OCI-LY3 (cell line): ENCODE data around the gene ANKS1B.
A peak's percentile ranks its signal among the peaks of the same experiment; 100 is the strongest.

Experiments used
- H2AFZ ChIP-seq: fragments of 200-600, 300-600 bp; shearing (Covaris generic); 2 replicates; pipeline ENCODE4 v1.6.0; 2014; ENCODE audit warnings: antibody characterized with exemption, low read depth, low read length
- H3K27ac ChIP-seq: fragments of 200-600, 300-600 bp; sonication (generic); 2 replicates; pipeline ENCODE4 v1.5.1; 2014; ENCODE audit warnings: mild to moderate bottlenecking, low read length, moderate library complexity, mixed read lengths
- H3K27me3 ChIP-seq: fragments of 200-600, 300-600 bp; sonication (generic); 2 replicates; pipeline ENCODE4 v1.6.1; 2014; ENCODE audit warnings: low read depth, low read length, mixed read lengths
- H3K36me3 ChIP-seq: fragments of 200-600, 300-600 bp; sonication (generic); replicated peaks from 2 replicates; pipeline ENCODE3; 2014; ENCODE audit warnings: low read depth, low read length, mixed read lengths
- H3K4me1 ChIP-seq: fragments of 300-600, 200-600 bp; sonication (generic); 2 replicates; pipeline ENCODE4 v1.6.1; 2014; ENCODE audit warnings: low read length, mixed read lengths
- H3K4me2 ChIP-seq: fragments of 200-600, 300-600 bp; sonication (generic); 2 replicates; pipeline ENCODE4 v1.6.1; 2014; ENCODE audit warnings: low read length, mixed read lengths
- H3K4me3 ChIP-seq: fragments of 300-600, 200-600 bp; sonication (generic); 2 replicates; pipeline ENCODE4 v1.5.1; 2014; ENCODE audit warnings: antibody characterized with exemption, mild to moderate bottlenecking, low read length, moderate library complexity
- H3K79me2 ChIP-seq: fragments of 300-600, 200-600 bp; shearing (Covaris generic); 2 replicates; pipeline ENCODE4 v1.6.1; 2014; ENCODE audit warnings: mild to moderate bottlenecking, low read length, mixed read lengths
- H3K9ac ChIP-seq: fragments of 300-600, 200-600 bp; shearing (Covaris generic); 2 replicates; pipeline ENCODE4 v1.6.0; 2014; ENCODE audit warnings: mild to moderate bottlenecking, low read length, moderate library complexity
- H3K9me3 ChIP-seq: fragments of 200-600, 300-600 bp; shearing (Covaris generic); 2 replicates; pipeline ENCODE4 v1.6.1; 2014; ENCODE audit warnings: low read length, mixed read lengths; ENCODE audit not compliant: insufficient read depth
- H4K20me1 ChIP-seq: fragments of 200-600, 300-600 bp; sonication (generic); 2 replicates; pipeline ENCODE4 v1.6.1; 2016; ENCODE audit warnings: low read length, mixed read lengths; ENCODE audit not compliant: insufficient read depth
- CTCF ChIP-seq: fragments of 200-600, 300-600 bp; sonication (generic); IDR thresholded peaks from 2 replicates; pipeline ENCODE4 v1.5.1; 2014; ENCODE audit warnings: antibody characterized with exemption, low read length, low read depth
- EZH2phosphoT487 ChIP-seq: fragments of 200-600 bp; shearing (Covaris generic); IDR thresholded peaks from 2 replicates; pipeline ENCODE4 v1.6.1; 2018; ENCODE audit warnings: antibody characterized with exemption, mixed run types, low read depth

Gene ANKS1B

DNA sequence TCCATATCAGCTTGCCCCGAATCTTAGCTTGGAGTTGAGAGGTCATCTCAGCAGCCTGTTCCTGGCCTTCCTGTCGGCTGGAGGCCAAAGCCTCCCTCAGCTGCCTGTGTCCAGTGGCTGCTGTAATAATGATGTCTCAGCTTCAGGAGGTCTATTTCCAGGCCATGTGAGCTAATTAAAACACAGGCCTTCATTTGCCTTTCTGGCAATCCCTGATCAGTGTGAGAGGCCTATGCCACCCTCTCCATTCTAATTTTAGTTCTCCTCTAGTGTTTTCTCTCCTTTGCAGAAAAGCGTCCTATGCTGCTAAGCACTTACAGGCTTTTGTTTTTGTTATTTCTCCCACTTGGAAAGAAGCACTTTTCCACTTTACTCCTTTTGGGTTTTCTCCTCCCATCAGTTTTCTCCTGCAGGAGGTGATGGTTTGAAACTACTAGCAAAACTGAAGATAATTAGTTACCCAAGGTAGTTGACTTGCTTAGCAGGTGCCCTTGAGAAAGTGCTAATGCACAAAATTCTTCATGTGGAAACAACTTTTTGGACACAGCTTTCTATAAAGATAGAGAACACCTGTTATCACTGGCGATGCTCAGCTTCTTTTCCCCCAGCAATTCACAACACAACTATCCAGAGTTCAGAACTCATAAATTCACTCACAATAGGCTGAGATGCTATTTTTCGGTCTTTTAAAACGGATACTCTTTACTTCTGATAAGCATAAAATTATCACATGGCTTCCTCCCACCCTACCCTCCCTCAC, 592.5 kb downstream of the ANKS1B start:
- H3K4me1 ChIP-seq = peaks cover 76% of the 10 kb centered on the region
- H3K27ac ChIP-seq = peak overlapping the region; percentile 83
- H4K20me1 ChIP-seq = no peaks in the 10 kb centered on the region
- no peaks in the 10 kb centered on the region for H3K9me3 ChIP-seq
- H3K79me2 ChIP-seq = no peaks in the 10 kb centered on the region
- no peaks in the 10 kb centered on the region for H3K27me3 ChIP-seq
- no peaks in the 10 kb centered on the region for H3K36me3 ChIP-seq
- peak overlapping the region; percentile 11; the same call in 1 of the 2 replicates for H3K9ac ChIP-seq
- no peak overlapping the region for H2AFZ ChIP-seq
- no peak overlapping the region for H3K4me3 ChIP-seq
- TF ChIP-seq CTCF (no peak; the same call in 1 of the 2 replicates), EZH2phosphoT487 (no peak)
- peak overlapping the region; percentile 21 for H3K4me2 ChIP-seq

GRCh38 chr12:99390707-99391106, 594.0 kb downstream of the ANKS1B start:
- H3K27ac ChIP-seq = peak overlapping the region; percentile 83; the same call in 1 of the 2 replicates
- 0 out of 2 replicates have a peak overlapping the region, but pooled peaks have one; percentile 31 for H2AFZ ChIP-seq
- no peak overlapping the region for H3K4me3 ChIP-seq
- H3K79me2 ChIP-seq = no peaks in the 10 kb centered on the region
- peak overlapping the region; percentile 38 for H3K4me2 ChIP-seq
- no peaks in the 10 kb centered on the region for H4K20me1 ChIP-seq
- no peaks in the 10 kb centered on the region for H3K9me3 ChIP-seq
- peaks cover 88% of the 10 kb centered on the region for H3K4me1 ChIP-seq
- H3K9ac ChIP-seq = no peak overlapping the region
- no peaks in the 10 kb centered on the region for H3K27me3 ChIP-seq
- H3K36me3 ChIP-seq = no peaks in the 10 kb centered on the region
- TF ChIP-seq EZH2phosphoT487 (no peak), CTCF (peak; percentile 93)

DNA sequence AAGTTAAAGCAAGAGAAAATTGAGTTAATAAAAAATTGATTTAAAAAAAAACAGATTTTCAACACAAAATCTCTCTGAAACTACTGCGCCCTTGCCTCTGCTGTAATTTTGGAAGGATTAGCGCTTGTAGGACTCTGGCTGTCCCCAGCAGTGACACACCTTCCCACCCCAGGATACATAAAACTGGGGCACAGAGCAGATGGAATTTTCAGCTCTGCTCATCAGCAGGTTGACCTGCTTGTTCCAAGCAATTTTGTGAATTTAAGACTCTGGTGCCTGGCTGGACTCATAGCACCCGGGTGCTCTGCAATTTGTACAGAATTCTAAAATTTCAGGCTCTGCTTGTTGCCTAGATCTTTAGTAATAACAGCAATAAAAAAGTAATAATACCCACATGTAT, 595.0 kb downstream of the ANKS1B start:
- H2AFZ ChIP-seq = no peak overlapping the region
- no peak overlapping the region for H3K4me2 ChIP-seq
- no peaks in the 10 kb centered on the region for H3K36me3 ChIP-seq
- H3K9me3 ChIP-seq = no peaks in the 10 kb centered on the region
- no peak overlapping the region for H3K27ac ChIP-seq
- TF ChIP-seq CTCF (no peak), EZH2phosphoT487 (no peak)
- H3K4me1 ChIP-seq = peaks cover 89% of the 10 kb centered on the region
- H3K79me2 ChIP-seq = no peaks in the 10 kb centered on the region
- no peaks in the 10 kb centered on the region for H3K27me3 ChIP-seq
- no peak overlapping the region for H3K4me3 ChIP-seq
- no peaks in the 10 kb centered on the region for H4K20me1 ChIP-seq
- no peak overlapping the region for H3K9ac ChIP-seq

GRCh38 chr12:99388671-99389195, 596.0 kb downstream of the ANKS1B start:
- Histone ChIP-seq H3K4me2 (no peak overlapping the region), H3K27ac (no peak overlapping the region), H3K79me2 (no peaks in the 10 kb centered on the region)

More at GRCh38 chr12:99388671-99389195, 596.0 kb downstream of the ANKS1B start:
- Histone ChIP-seq H4K20me1 (no peaks in the 10 kb centered on the region), H3K36me3 (no peaks in the 10 kb centered on the region), H3K4me1 (peaks cover 89% of the 10 kb centered on the region), H3K9ac (no peak overlapping the region), H3K9me3 (no peaks in the 10 kb centered on the region), H3K4me3 (no peak overlapping the region), H3K27me3 (no peaks in the 10 kb centered on the region), H2AFZ (peak overlapping the region; percentile 62)
- TF ChIP-seq CTCF = no peak
- no peak for TF ChIP-seq EZH2phosphoT487
